ENCODE measurements around the gene GAPVD1. TPM values are rescaled to one million over a fixed set of nuclear protein-coding genes. Genes with fewer than 3 reads are reported as not detected.

The GAPVD1 gene
- total RNA-seq, 1 experiment from 2014 or later: 53.1 TPM

- no peak for TF ChIP-seq MAX (IDR thresholded peaks at IDR 0.05)
- TF ChIP-seq FOSL1 (IDR thresholded peaks at IDR 0.05; ENCODE audit: low read depth): no peak
- TF ChIP-seq, protein P1, sequence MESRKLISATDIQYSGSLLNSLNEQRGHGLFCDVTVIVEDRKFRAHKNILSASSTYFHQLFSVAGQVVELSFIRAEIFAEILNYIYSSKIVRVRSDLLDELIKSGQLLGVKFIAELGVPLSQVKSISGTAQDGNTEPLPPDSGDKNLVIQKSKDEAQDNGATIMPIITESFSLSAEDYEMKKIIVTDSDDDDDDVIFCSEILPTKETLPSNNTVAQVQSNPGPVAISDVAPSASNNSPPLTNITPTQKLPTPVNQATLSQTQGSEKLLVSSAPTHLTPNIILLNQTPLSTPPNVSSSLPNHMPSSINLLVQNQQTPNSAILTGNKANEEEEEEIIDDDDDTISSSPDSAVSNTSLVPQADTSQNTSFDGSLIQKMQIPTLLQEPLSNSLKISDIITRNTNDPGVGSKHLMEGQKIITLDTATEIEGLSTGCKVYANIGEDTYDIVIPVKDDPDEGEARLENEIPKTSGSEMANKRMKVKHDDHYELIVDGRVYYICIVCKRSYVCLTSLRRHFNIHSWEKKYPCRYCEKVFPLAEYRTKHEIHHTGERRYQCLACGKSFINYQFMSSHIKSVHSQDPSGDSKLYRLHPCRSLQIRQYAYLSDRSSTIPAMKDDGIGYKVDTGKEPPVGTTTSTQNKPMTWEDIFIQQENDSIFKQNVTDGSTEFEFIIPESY (IDR thresholded peaks at IDR 0.05; ENCODE audit: extremely low read depth, insufficient replicate concordance, low read length): no peak
- TF ChIP-seq YY1 (IDR thresholded peaks at IDR 0.05; ENCODE audit: extremely low read depth, insufficient replicate concordance, low read depth, low read length): no peak
- no peak for TF ChIP-seq SIN3A (IDR thresholded peaks at IDR 0.05; ENCODE audit: low read depth)
Measured at GRCh38 chr9:125330587-125330986, 69.0 kb downstream of the GAPVD1 start (continued).

GRCh38 chr9:125332527-125332926 lies 70.9 kb downstream of the GAPVD1 start:
- H3K27ac ChIP-seq (ENCODE audit: low read depth, low read length): no peak overlapping the region
- no peaks in the 10 kb centered on the region for H3K79me2 ChIP-seq (ENCODE audit: insufficient read depth, low read length)
- no peak overlapping the region for H2AFZ ChIP-seq (ENCODE audit: low read depth, low read length, poor library complexity, severe bottlenecking)
- H3K4me1 ChIP-seq (ENCODE audit: control insufficient read depth in 1 of 2, insufficient read depth in 2 of 2, low read length in 2 of 2): no peaks in the 10 kb centered on the region
- no peak overlapping the region for H3K4me2 ChIP-seq (ENCODE audit: low read length)
- peaks cover 13 to 38% of the 10 kb centered on the region in 2 experiments for H3K36me3 ChIP-seq (ENCODE audit: control insufficient read depth in 1 of 2, insufficient read depth in 2 of 2, low read length in 2 of 2)
- RAD21 ChIA-PET (ENCODE audit: low non-redundant PET in 1 of 2, low total read pairs in 2 of 2, uncharacterized antibody in 2 of 2, unreplicated experiment in 2 of 2): no interaction called here
- H3K27me3 ChIP-seq (ENCODE audit: insufficient read depth, low read length): no peaks in the 10 kb centered on the region
- no TSS peak for BruUV-seq (replicated peaks)
- H3K9me3 ChIP-seq (ENCODE audit: control insufficient read depth in 1 of 2, insufficient read depth in 1 of 2, low read depth in 1 of 2, low read length in 2 of 2): no peaks in the 10 kb centered on the region
- ATAC-seq (no peak), DNase-seq (ENCODE audit: low read depth, low spot score) (no peak)
- TF ChIP-seq ATF3 (IDR thresholded peaks at IDR 0.05) (no peak), SIN3A (IDR thresholded peaks at IDR 0.05; ENCODE audit: low read depth) (no peak), CTCF (IDR thresholded peaks at IDR 0.05 in 2 of 3, conservative IDR thresholded peaks at IDR 0.05 in 1 of 3; ENCODE audit: borderline replicate concordance in 1 of 3, insufficient read depth in 1 of 3, low read depth in 2 of 3, low read length in 2 of 3) (no peak), REST (IDR thresholded peaks at IDR 0.05; ENCODE audit: low read depth) (no peak)
- no peak overlapping the region for H3K4me3 ChIP-seq (replicated peaks in 1 of 2; ENCODE audit: low read depth in 1 of 2, low read length in 2 of 2)
- CTCF ChIA-PET: no interaction called here
- no peak overlapping the region for H3K9ac ChIP-seq (ENCODE audit: low read length)
- H3K9me2 ChIP-seq (ENCODE audit: insufficient read depth): no peaks in the 10 kb centered on the region
- POLR2A ChIA-PET: no interaction called here
- intact Hi-C loops (cut with micrococcal nuclease): no loop called here
- H4K20me1 ChIP-seq (ENCODE audit: insufficient read depth): no peaks in the 10 kb centered on the region
